OCI-M2 (cell line): ENCODE data around the gene RGS2.

ENCODE experiments used
- DNase-seq: peaks from one replicate; lab custom pipeline; 2025; ENCODE audit not compliant: unreplicated experiment; lab: John Stamatoyannopoulos, UW

The RGS2 gene

DNA sequence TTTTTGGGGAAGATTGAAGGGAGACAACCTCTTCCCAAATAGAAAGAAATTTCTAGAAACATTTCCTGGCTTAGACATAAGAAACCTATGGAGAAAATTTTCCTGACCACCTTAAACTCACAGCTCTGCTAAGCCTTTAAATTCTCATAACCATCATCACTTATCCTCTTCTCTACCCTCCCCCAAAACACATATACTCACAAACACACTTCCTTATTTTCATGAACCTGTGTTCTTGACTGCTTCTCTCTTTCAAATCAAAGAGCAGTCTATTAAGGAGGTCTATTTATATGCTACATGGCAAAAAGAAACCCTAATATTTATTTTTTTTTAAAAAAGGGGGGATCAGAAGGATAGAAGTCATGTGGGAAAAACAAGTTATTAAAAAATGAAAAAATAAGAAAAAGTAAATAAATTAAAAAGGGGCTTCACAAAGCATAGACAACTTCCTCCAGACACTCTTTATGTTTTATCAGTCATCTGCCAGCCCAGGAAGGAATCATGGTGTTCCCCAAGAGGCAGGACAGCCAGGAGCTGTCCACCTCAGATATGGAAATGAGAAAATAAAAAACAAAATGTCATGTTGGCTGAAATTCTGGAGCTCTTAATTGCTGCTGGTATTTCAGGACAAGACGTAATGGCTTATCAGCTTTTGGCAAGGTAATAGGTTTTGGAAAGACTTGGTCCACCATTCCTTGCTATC is 12.8 kb upstream of the RGS2 start:
- DNase-seq: no peak

DNA sequence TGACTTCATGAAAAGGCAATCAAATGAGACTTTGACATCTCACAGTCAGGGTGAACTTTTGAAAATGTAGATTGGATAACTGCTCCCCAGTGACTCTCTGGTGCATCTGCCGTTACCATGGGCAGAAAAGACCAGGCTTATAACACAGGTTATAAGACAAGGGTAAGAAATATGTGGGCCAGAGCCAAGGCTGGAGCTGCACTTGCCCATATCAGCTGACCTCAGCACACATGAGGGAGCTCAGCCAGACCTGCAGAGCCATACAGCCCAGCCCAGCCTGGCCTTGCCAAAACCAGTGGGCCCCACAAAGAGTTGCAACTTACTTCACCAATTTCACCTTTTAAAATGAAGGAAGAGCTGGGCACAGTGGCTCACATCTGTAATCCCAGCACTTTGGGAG is 11.7 kb upstream of the RGS2 start:
- DNase-seq: no peak

DNA sequence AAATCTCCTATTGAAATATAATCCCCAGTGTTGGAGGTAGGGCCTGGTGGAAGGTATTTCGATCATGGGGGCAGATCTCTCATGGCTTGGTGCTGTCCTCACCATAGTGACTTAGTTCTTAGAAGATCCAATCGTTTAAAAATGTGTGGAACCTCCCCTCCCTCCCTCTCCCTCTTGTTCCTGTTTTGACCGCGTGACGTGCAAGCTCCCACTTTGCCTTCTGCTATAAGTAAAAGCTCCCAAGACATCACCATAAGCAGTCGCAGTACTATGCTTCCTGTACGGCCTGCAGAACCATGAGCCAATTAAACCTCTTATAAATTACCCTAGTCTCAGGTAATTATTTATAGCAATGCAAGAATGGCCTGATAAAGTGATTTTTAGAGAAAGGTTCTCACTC is 10.9 kb upstream of the RGS2 start:
- no peak for DNase-seq

DNA sequence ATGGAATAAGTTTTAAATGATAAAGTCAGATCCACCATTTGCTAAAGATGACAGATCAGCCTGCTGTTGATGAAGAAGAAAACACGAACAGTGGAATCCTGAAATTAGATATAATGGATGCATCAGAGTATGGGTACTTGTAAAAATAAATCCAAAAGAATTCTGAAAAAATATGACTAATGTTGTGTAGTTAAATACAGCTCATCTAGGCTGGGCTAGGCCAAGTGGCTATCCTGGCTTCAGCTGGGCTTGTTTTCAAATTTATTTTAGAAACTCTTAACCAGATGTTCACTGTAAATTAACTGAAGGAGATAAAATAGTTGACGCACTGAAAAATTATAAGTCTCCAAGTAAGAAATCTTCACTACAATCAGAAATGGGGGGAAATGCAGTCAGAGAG is 7.4 kb upstream of the RGS2 start:
- DNase-seq: no peak

- no peak for DNase-seq
These were observed 6.4 kb upstream of the RGS2 start for GRCh38 chr1:192802406-192802805.

- no peak for DNase-seq
These were observed 5.3 kb upstream of the RGS2 start for GRCh38 chr1:192803501-192803900.

DNA sequence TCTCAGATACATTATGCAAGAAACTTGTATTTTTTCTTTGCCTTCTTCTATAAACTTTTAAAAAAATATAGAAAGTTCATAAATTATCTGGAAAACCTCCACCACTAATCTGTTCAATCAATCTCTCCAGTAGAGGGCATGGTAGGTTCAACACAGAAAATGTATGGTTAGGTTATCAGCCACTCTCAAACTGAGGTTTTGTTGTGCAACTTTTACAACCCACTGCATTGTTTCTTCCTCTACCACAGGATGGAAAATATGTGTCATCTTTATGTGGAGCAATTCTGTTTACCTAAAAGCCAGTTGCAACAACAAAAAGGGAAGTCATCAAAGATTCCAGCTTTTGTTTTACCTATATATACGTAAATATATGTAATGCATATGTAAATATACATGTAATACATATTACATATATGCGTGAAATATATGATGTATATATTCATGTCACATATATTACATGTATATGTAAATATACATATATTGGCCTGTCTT is 3.0 kb upstream of the RGS2 start:
- DNase-seq: no peak

GRCh38 chr1:192807211-192808162 is 1.4 kb upstream of the RGS2 start:
- DNase-seq: no peak

GRCh38 chr1:192808163-192808517 is 699 bp upstream of the RGS2 start:
- DNase-seq: no peak

DNA sequence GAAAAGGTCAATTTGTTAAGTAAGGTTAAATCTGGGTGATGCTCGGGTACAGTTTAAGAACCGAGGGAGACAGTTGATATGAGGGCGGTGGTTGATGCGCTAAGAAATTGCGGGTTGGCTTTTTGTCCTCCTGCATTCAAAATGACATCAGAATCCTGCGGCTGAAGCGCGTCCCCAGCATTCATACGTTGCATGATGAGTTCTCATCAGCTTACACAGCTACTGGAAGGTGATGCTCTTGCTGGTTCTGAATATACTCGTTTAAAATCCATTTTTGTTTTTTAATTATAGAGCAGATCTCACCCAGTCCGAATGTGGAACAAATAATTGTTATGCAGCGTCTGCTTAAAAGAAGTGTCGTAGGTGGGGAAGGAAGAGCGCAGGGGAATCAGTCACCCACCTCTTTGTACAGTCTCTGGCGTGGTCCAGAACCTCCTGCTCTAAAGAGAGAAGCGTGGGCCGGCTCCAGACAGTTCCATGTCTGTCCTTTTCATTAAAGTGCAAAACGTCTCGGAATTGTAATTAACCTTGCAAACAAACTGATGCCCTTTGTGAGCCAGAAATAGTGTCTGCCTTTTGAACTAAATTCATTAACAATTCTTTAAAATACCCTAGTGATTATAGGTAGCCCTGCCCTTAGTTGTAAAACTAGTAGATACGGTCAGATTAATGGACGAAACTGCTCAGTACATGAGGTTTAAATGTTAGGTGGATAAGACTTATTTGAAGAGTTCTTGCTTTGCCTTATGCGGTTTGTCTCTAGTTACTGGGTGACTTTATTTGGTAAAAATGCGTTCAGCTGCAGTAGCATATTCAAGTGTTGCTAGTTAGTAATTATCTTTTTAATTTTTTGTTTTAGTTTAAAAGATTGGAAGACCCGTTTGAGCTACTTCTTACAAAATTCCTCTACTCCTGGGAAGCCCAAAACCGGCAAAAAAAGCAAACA is 741 bp downstream of the RGS2 start:
- no peak for DNase-seq

DNA sequence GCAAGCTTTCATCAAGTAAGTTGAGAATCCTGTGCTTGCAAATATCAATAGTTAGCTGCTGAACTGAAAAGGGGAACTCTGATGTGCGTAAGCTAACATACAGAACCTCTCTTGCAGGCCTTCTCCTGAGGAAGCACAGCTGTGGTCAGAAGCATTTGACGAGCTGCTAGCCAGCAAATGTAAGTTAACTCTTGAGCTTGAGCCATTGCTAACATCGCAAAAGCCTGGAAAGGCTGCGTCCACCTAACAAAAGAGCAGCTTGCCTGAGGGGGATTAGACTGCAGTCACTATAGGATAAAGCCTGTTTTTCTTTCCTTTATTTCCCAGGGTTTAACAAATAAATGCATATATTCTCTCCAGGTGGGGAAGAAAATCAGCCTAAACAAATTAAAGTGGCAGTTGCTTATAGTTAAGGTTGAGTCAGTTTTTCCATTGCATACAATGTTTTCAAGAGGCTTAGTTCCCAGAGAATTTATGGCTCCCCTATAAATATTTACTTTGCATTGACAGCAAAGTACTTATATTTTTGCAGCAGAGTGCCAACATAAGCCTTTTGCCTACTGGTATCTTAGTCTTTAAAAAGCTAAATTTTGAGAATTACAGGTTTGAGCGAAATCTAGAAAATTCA is 1.5 kb downstream of the RGS2 start:
- no peak for DNase-seq

GRCh38 chr1:192811006-192811405 is 2.2 kb downstream of the RGS2 start:
- DNase-seq: no peak

DNA sequence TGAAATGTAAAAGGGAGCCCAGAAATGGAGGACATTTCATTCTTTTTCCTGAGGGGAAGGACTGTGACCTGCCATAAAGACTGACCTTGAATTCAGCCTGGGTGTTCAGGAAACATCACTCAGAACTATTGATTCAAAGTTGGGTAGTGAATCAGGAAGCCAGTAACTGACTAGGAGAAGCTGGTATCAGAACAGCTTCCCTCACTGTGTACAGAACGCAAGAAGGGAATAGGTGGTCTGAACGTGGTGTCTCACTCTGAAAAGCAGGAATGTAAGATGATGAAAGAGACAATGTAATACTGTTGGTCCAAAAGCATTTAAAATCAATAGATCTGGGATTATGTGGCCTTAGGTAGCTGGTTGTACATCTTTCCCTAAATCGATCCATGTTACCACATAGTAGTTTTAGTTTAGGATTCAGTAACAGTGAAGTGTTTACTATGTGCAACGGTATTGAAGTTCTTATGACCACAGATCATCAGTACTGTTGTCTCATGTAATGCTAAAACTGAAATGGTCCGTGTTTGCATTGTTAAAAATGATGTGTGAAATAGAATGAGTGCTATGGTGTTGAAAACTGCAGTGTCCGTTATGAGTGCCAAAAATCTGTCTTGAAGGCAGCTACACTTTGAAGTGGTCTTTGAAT is 2.9 kb downstream of the RGS2 start:
- DNase-seq: no peak

- DNase-seq: no peak
These were observed 3.8 kb downstream of the RGS2 start for GRCh38 chr1:192812420-192813209.

DNA sequence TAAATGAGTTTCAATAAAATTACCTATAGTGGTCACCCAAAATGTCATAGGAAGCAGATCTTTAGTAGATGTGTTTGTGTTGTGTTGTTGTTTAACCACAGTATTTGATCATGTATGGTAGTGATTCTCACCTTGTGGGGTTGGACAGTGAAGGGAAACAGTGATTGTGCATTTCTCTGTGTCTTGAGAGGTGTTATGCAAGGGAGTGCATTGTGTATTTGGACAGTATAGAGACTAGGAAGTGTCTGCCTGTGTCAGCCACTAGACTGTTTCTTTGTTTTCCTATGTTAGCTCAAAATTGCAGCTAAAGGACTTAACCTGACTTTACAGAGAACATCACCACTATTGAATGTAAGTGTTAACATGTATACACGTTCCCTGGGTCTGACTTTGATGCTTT is 6.0 kb downstream of the RGS2 start:
- DNase-seq: no peak

GRCh38 chr1:192817246-192817645 is 8.4 kb downstream of the RGS2 start:
- DNase-seq: no peak

GRCh38 chr1:192821296-192821695 is 12.5 kb downstream of the RGS2 start:
- DNase-seq: no peak

- no peak for DNase-seq
These were observed 15.7 kb downstream of the RGS2 start for GRCh38 chr1:192824511-192824910.

DNA sequence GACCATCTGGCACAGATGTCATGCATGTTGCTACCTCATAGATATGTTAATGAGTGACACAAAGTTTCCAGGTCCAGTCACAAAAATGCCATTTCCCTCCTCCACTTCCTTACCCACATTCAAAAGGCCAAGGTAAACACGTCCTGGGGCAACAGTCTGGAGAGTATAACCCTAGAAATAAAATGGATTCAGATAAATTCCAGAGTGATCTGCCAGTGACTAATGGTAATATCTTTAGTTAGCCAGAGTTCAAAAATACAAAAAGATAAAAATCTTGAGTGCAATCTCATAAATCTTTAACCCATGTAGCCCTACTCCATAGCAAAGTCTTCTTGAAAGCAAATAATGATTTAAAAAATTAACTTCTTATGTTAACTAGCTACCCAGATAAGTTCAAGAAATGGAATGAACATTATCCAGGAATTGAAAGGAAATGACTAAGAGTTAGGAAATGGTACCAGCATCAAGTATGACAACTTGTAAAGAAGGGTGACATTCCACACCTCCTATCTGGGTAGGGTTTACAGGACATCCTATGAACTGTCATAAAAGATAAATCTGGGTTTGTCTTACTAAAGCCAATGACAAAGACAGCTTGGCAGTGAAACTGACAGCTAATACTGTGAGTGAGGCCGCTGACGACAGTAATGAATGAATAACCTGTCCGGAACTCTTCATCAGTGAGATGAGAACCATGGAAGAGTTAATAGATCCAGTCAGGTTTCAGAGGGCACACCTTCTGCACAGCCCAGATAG is 18.1 kb downstream of the RGS2 start:
- DNase-seq: no peak
